Activated naive CD4-positive, alpha-beta T cell (primary cell): ENCODE measurements around the gene MMGT1.

Source experiments
- DNase-seq, 4 experiments: peaks; one replicate each; lab custom pipeline; 2025; lab: John Stamatoyannopoulos, UW

The MMGT1 gene

DNA sequence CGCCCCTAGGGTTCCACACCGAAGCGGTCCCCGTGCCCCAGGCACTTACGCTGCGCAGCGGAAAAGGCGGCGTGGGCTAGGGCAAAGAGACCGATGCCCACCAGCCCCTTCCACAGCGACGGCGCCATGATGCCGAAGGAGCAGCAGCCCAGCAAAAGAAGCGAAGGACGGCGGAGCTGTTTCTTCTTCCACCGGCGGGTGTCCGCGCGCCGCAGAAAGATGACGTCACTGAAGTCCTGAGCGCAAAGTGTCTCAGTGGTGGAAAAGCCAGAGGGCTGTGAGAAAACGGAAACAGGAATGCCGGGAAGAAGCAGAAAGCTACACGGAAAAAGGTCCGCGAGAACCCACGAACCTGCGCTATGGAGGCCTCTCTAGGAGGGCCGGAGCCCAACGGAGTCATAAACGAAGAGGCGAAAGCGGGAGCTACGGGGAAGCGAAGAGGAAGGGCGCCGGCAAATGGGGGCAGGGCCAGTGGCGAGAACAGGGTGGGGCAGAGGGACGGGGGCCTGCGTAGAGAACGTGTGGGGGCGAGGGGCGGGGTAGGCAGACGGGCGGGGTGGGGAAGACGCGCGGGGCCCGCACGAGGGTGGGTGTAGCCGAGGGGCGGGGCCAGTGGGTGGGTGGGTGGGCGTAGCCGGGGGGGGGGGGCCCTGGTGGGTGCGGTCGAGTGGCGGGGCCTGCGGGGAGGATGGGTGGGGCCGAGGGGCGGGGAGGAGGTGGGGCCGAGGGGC lies at the start of gene MMGT1:
Gene MMGT1, minus strand, starts transcription at position 441 of the 731 bp plus-strand sequence. Its CDS starts 313 bp downstream, at position 128.
- peak; percentile 48 to 86 (median 64) for DNase-seq

DNA sequence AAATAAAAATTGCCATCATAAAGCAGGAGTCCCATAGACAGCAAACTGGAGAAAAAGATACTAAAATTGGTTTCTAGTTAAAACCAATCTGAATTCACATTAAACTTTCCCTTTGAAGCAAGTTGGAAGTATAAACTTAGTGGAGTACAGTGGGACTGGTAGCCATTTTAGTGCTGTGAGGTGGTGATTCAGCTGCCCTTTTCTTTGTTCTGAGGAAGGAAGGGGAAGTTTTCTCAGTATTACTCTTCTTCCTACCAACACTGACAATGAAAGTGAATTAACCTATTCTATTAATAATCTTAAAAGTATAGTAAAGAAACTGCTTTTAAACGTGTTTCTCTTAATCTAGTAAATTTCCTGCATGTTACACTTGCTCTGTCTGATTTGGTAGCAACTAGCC lies 48.1 kb upstream of the MMGT1 start:
- no peak for DNase-seq

DNA sequence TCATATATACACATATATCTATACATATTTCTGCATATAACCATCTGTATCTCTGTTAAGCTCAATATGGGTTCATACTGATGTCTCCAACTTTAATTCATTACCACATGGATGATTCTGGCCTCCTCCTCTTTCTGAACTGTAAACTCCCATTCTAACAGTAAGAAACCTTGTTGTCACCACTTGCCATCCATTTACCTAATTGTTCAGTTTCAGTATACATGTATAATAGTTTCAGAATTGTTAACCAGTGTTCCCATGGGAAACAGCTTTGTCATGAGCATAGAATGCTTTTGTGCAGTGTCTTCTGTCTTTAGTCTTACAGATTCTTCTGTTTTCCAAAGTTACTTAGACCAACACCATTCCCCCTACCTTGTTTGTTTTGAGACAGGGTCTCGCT lies 47.4 kb upstream of the MMGT1 start:
- no peak for DNase-seq

DNA sequence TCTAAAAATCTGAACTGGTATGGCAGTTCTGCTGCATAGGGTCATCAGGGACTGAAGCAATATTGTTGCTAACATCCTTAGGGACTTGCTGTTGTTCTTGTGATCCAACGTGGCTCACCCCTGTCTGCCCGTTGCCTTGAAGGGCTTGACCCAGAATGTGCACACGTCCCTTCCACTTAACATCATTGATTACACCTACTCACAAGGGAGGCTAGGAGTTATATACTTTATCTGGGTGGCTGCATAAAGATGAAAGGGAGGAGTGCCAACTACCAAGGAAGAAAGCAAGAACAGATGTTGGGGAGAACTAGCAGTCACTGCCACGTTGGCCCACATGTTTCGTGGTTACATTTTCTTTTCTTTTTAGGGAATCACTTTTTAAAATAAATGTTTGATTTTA lies 45.4 kb upstream of the MMGT1 start:
- DNase-seq, result no peak

DNA sequence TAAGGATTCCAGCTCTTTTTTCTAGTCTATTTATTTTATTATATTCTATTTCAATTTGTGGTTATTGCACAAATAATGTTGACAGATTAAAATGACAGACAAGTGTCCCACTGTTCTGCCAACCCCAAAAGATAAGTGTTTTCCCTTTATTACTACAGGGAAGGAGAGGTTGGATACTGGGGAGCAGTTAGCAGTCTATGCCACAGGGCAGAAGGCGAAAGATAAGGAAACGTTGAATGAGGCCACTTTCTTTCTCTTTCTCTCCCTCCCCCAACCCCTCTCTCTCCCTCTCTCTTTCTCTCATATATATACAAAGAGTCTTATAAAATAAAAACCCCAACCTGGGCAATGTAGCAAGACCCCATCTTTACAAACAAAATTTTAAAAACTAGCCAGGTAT lies 43.1 kb upstream of the MMGT1 start:
- DNase-seq, result no peak

DNA sequence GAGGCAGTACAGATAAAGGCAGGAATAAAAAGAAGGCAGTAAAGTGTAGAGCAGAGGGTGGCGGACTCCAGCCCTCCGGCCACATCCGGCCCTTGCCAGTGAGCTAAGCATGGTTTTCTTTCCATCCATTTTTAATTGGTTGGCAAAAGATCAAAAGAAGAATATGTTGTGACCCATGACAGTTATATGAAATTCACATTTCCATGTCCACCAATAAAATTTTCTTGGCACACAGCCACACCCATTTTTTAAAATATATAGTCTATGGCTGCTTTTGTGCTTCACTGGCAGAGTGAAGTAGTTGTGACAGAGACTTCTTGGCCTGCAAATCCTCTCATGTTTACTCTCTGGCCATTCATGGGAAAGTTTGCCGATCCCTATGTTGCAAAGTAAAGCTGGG lies 41.2 kb upstream of the MMGT1 start:
- DNase-seq, result no peak

DNA sequence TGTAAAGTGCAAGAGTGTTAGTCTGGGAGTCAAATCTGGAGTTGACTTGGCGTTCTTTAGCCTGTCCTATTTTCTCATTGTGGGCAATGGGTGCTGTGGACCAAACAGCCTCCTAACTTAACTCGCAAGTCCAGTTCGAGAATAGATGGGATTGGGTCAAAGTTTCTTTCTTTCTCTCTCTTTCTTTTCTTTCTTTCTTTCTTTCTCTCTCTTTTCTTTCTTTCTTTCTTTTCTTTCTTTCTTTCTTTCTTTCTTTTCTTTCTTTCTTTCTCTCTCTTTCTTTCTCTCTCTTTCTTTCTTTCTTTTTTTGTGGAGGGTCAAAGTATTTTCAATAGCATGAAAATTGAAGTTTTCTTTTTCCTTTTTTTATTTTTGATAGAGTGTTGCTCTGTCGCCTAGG lies 14.5 kb upstream of the MMGT1 start:
- DNase-seq, result no peak

DNA sequence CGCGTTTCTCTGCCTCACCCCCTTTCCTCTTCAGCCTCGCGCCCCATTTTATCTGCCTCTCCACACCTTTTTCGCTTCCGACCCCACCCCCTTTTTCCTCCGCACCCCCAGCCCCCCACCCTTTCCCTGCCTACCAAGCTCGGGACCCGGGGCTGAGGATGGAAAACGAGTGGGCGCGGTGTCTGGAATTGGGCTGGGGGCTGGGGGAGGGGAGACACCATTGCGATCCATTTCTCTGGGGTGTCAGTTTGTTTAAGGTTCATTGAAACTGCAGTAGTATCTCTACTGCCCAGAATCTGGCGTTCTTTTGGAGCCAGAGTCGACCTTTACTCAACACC lies 12.2 kb upstream of the MMGT1 start:
- DNase-seq, result no peak

DNA sequence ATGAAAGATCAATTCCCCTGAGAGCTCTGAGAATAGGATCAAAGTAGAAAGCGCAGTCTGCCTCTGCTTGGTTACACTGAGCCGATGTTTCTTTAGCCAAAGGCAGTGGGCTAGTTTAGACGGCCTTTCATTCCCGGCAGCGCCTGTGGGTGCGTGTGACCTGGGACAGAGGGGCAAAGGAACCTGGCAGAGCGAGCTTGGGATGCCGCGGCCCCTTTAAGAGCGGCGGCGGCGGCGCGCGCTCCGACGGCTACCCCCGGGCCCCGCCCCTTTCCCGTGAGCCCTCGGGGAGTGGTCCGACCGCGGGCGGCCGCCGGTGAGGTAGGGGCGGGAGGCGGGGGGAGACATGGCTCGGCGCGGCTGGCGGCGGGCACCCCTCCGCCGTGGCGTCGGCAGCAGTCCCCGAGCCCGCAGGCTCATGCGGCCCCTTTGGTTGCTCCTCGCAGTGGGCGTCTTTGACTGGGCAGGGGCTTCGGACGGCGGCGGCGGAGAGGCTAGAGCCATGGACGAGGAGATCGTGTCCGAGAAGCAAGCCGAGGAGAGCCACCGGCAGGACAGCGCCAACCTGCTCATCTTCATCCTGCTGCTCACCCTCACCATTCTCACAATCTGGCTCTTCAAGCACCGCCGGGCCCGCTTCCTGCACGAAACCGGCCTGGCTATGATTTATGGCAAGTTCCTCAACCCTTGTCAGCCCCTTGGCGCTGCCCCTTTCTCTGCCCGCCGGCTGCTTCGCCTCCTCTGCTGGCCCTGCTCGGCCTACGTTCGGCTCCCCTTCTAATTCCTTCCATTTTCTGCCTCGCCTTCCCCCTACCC lies 11.6 kb upstream of the MMGT1 start, which contains the start of gene SLC9A6:
Gene SLC9A6, plus strand, starts transcription at position 279 of the 816 bp plus-strand sequence. Its CDS starts 224 bp downstream, at position 503.
- peak; percentile 3 to 63 (median 34) for DNase-seq

DNA sequence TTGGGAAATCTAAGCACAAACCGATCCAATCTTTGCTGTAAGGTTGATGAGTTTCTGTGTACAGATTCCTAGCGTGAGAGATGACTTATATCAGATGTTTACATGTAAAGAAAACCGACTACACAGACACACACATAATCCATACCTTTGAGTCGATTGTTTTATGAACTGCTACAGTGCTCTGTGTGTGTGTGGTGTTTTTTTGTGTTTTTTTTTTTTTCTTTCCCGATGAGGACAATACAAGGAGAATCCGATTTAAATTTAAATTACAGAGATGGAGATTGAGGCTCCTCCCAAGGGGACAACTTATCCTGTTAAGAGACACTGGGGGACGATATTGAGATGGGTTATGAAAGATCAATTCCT lies 11.0 kb upstream of the MMGT1 start:
- no peak for DNase-seq

DNA sequence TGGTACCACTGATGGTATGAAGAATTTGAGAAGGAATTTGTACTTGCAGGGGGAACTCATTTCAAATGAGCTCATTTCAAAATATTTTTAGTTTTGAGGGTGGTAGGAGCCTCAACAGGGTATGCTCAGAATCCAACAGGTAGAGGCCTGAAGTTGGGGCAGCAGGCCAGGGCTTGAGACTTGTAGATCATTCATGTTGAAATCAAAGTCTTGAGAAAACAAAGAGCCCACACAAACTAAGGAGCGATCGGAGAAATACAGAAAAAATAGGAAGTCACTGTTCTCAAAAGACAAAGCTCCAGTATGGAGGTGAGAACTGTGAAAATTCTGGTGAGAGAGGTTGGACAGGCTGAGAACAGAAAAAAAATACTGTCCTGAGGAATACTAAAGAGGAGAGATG lies 10.5 kb upstream of the MMGT1 start:
- no peak for DNase-seq

DNA sequence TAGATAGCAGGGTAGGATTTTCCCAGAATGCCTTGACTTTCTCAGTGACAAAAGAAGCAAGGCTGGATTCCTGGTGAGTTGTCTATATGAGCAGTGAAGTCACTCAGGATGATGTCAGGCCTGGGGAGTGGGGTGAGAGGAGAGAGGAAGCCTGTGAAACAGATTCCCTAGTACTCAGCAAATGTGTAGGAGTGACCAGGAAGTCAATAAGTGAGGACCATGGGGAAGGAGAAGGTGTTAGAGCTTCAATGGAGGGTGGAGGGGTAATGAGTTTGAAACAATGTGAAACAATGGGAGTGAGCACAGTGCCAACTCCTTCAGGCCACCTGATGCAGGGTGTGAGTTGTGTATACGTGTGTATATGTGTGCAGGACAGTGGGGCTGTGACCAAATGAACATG lies 9.1 kb upstream of the MMGT1 start:
- no peak for DNase-seq

DNA sequence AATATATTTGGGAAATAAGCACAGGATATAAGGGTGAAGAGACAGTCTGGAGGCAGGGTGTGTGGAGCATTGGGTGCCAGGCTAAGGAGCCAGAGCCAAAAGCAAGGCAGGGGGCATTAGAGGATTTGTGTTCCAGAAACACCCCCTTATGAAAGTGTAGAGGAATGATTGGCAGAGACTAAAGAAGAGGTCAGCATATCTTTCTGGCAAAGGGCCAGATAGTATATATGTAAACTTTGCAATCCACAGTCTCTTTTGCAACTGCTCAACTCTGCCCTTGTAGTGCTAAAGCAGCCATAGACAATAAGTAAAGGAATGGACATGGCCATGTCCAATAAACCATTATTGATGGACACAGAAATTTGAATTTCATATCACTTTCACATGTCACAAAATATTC lies 7.9 kb upstream of the MMGT1 start:
- no peak for DNase-seq

DNA sequence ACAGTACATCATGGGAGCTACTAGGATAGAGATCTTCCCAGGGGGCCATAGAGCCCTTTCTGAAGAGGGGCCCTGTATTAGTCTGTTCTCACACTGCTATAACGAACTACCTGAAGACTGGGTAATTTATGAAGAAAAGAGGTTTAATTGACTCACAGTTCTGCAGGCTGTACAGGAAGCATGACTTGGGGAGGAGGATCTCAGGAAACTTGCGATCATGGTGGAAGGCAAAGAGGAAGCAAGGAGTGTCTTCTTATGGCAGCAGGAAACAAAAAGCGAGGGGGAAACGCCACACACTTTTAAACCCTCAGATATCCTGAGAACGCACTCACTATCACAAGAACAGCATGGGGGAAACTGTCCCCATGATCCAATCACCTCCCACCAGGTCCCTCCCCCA lies 7.2 kb upstream of the MMGT1 start:
- no peak for DNase-seq

DNA sequence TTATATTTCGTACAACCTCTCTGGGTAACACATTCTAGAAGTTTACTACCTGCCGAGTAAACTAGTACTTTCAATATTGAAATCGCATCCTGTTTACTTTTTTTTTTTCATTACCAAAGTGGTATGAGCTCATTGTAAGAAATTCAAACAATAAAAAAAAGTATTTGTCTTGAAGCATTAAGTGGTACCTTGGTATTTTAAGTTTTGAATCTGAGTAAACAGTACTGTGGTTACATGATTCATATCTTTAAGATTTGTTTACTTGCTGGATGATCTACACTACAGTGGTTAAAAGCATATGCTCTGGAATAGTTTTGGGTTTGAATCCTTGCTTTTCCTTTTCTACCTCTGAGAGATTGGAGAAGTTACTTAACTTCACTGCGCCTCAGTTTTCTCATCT lies 3.8 kb upstream of the MMGT1 start:
- DNase-seq, result no peak

DNA sequence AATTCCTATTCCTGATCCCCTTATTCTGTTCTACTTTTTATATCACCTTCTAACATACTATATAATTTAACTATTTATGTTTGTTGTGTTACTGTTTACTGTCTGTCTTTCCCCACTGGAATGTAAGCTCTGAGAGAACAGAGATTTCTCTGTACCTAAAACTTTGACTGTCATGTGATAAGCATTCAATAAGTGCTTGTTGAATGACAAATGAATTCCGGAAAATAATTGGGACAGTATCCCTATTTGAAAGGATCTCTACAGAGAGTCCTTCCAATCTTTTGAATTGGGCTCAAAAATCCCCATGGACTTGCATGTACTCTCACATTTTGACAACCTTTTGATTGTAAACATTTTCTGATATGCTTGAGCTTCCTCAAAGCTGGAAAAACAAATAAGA lies 1.6 kb upstream of the MMGT1 start:
- DNase-seq, result no peak

DNA sequence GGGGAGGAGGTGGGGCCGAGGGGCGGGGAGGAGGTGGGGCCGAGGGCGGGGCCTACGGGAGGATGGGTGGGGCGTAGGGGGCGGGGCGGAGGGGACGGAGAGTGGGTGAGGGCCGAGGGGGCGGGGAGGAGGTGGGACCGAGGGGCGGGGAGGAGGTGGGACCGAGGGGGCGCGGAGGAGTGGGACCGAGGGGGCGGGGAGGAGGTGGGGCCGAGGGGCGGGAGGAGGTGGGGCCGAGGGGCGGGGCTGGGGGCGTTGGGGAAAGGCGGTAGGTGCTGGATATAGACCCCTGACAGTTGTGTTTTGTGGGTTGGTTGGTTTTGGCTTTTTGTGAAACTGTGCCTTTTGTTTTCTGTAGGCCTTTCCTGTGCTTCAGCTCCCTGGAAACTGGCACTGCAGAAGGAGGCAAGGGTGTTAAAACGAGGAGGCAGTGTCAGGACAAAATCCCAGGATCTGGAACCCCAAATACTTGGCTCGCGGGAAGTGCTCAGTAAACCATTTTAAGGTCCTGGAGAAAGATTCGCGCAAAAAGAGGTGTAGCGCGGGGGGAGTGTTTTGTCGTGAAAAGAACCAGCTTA lies 580 bp upstream of the MMGT1 start:
- DNase-seq, result peak; percentile 48 to 86 (median 64)

DNA sequence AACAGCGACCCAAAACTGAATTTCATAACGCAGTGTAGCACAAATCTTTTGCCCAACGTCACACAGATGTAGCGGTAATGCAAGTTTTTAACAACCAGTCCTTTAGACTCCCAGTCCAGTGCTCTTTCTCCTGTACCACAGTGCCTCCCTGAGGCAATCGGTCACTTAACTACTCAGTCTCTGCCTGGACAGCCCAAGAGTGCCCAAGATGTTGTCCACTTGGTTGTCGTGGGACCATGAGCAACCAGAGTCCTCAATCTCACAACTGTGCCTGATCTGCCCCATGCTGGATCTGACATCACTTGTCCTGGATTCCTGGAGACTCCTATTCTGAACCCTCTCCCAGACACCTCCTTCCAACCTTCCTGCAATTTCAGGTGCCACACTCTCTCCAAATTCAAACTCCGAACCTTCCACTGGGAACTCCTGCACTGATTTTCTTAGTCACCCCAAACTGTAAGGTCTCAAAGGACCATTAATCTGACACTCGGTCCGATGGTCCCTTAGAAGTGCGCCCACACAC lies 702 bp downstream of the MMGT1 start:
- no peak for DNase-seq

DNA sequence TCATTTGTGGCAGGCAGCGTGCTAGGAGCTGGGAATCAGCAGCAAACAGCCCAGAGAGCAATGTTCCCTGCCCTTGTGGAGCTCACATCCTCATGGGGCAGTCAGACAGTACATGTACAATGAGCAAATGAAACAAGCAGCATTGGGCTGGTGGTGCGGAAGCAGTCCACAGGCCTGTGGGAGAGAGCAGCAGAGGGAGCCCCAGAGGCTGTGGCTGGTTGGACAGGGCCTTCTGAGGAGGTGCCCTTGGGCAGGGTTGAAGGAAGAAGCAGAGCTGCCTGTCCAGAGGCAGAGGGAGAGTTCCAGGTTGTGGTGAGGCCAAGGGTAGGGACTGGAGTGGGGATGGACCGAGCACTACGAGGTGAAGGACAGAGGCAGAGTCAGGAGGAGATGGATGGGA lies 22.5 kb downstream of the MMGT1 start:
- DNase-seq, result no peak

DNA sequence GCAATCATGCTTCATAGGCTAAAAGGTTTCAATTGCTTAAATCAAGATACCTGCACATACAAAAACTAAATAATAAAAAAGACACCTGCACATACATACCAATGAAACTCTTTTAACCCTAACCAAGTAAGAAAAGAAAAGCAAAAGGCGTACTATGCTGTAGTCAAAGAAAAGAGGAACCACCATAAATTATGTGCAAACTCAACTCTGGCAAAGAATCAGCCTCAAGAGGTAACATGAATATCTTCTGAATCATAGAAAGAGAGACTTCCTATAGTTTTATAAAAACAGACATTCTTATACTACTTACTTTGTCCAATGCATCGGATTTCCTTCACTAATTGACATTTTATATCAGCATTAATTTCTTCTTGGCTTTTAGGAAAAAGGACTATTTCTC lies 29.3 kb downstream of the MMGT1 start:
- no peak for DNase-seq

DNA sequence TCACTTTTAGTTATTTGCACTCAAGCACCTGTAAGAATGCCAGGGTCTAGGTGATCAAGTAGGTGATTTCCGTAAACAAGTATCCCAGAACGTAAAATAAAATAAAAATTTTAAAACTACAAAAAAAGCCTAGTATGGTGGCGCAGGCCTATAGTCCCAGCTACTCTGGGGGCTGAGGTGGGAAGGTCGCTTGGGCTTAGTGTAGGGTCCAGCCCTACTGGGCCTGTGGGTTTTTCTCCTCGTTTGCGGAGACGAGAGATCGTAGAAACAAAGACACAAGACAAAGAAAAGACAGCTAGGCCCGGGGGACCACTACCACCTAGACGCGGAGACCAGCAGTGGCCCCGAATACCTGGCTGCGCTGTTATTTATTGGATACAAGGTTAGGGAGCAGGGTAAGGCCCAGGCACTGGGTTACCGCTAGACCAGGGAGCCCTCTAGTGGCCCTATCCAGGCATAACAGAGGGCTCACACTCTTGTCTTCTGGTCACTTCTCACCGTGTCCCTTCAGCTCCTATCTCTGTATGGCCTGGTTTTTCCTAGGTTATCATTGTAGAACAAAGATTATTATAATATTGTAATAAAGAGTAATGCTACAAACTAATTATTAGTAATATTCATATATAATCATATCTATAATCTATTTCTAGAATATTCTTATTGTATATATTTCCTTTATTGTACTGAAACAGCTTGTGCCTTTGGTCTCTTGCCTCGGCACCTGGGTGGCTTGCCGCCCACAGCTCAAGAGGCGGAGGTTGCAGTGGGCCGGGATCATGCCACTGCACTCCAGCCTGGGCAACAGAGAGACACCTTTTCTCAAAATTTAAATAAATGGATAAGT lies 41.9 kb downstream of the MMGT1 start:
- DNase-seq, result peak in 2 of 4 experiments; percentile 1 to 21

DNA sequence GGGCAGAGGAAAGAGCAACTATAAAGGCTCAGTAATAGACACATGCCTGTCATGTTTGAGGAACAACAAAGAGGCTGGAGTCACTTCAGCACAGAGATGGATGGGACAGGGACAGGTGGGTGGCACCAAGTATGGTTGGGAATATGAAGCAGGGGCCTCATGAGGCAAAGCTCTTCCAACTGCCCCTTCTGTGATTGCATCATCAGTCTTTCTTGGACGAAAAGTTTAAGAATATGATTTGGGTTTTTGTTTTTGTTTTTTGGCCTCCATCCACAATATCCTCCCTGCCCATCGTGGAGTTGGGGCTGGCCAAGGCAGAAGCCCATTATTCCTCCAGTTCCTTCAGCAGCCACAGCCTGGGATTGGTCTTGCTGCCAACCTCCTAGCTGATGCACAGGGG lies 45.9 kb downstream of the MMGT1 start:
- no peak for DNase-seq
